ENCODE results near the gene BASP1.
A peak's percentile ranks its signal among the peaks of the same experiment; 100 is the strongest.
"Not testable (repeated sequence)": the region's sequence is repeated elsewhere in the genome, so short reads cannot be mapped to it uniquely, and the experiment has no call there.

The BASP1 gene

GRCh38 chr5:17316970-17317459, 99.6 kb downstream of the BASP1 start:
- ATAC-seq, result peak; percentile 36
- no peak for TF ChIP-seq TOX (CRISPR knock-in tag; IDR thresholded peaks at IDR 0.05; ENCODE audit: borderline replicate concordance)
- TF ChIP-seq ARNTL (CRISPR knock-in tag; IDR thresholded peaks at IDR 0.05; ENCODE audit: borderline replicate concordance, low read depth), result no peak
- no peak for TF ChIP-seq CREB5 (CRISPR knock-in tag; IDR thresholded peaks at IDR 0.05; ENCODE audit: low read depth)
- no peak for TF ChIP-seq ZNF8 (CRISPR knock-in tag; IDR thresholded peaks at IDR 0.05)
- no peak for TF ChIP-seq ZFP3 (CRISPR knock-in tag; IDR thresholded peaks at IDR 0.05)
- TF ChIP-seq SNAI2 (CRISPR knock-in tag; IDR thresholded peaks at IDR 0.05), result no peak
- no peak for TF ChIP-seq CSRNP3 (CRISPR knock-in tag; IDR thresholded peaks at IDR 0.05)
- TF ChIP-seq CSDC2 (CRISPR knock-in tag; IDR thresholded peaks at IDR 0.05), result no peak
- no peak for TF ChIP-seq BACH2 (CRISPR knock-in tag; IDR thresholded peaks at IDR 0.05; ENCODE audit: borderline replicate concordance)
- TF ChIP-seq TCF4 (CRISPR knock-in tag; IDR thresholded peaks at IDR 0.05; ENCODE audit: borderline replicate concordance), result no peak

GRCh38 chr5:17317473-17317872, 100.0 kb downstream of the BASP1 start:
- ATAC-seq, result no peak
- TF ChIP-seq GLIS3 (CRISPR knock-in tag; IDR thresholded peaks at IDR 0.05), result no peak
- TF ChIP-seq TCF4 (CRISPR knock-in tag; IDR thresholded peaks at IDR 0.05; ENCODE audit: borderline replicate concordance), result no peak
- no peak for TF ChIP-seq CSDC2 (CRISPR knock-in tag; IDR thresholded peaks at IDR 0.05)
- no peak for TF ChIP-seq OSR1 (CRISPR knock-in tag; IDR thresholded peaks at IDR 0.05)
- TF ChIP-seq ZNF70 (CRISPR knock-in tag; IDR thresholded peaks at IDR 0.05), result no peak
- TF ChIP-seq ZFP3 (CRISPR knock-in tag; IDR thresholded peaks at IDR 0.05), result no peak
- no peak for TF ChIP-seq BACH2 (CRISPR knock-in tag; IDR thresholded peaks at IDR 0.05; ENCODE audit: borderline replicate concordance)
- no peak for TF ChIP-seq RARB (CRISPR knock-in tag; IDR thresholded peaks at IDR 0.05)
- no peak for TF ChIP-seq CSRNP3 (CRISPR knock-in tag; IDR thresholded peaks at IDR 0.05)
- TF ChIP-seq ARNTL (CRISPR knock-in tag; IDR thresholded peaks at IDR 0.05; ENCODE audit: borderline replicate concordance, low read depth), result no peak

GRCh38 chr5:17319095-17319494, 101.7 kb downstream of the BASP1 start:
- ATAC-seq, result not testable (repeated sequence)

- ATAC-seq, result no peak
- TF ChIP-seq ZFP30 (CRISPR knock-in tag; IDR thresholded peaks at IDR 0.05), result no peak
- no peak for TF ChIP-seq SNAI2 (CRISPR knock-in tag; IDR thresholded peaks at IDR 0.05)
- no peak for TF ChIP-seq POU6F1 (CRISPR knock-in tag; IDR thresholded peaks at IDR 0.05; ENCODE audit: borderline replicate concordance, low read depth)
- no peak for TF ChIP-seq ZNF70 (CRISPR knock-in tag; IDR thresholded peaks at IDR 0.05)
Measured at GRCh38 chr5:17325770-17326599, 108.6 kb downstream of the BASP1 start.
